Mesenteric fat pad (tissue), 1 donor: ENCODE results near the gene NCAM2. TPM values are rescaled to one million over a fixed set of nuclear protein-coding genes. Genes with fewer than 3 reads are reported as not detected.

ENCODE experiments used
- DNase-seq: peaks from one replicate; pipeline ENCODE4 v3.0.0-alpha.2; 2020; ENCODE audit warnings: low spot score
- total RNA-seq: library from RNA; stranded (reverse); fragmentation: NEBNext Ultra II Directional; extraction: Animal tissue kit (Norgen Biotek cat#: 25700); gene quantifications from one replicate; pipeline ENCODE4 v1.2.1, GENCODE V29; 2021
- donor health status: DM: yes; HTN: yes; CAD: no.

NCAM2 gene
- total RNA-seq, 1 donor from 2014 or later: 0.93 TPM

- DNase-seq: no peak
Observed at GRCh38 chr21:21204366-21204996, 206.3 kb downstream of the NCAM2 start.

- no peak for DNase-seq
Observed at GRCh38 chr21:21205604-21206003, 207.4 kb downstream of the NCAM2 start.

GRCh38 chr21:21210552-21210951 lies 212.3 kb downstream of the NCAM2 start:
- no peak for DNase-seq

GRCh38 chr21:21213297-21213696 lies 215.1 kb downstream of the NCAM2 start:
- no peak for DNase-seq

- DNase-seq: no peak
Observed at GRCh38 chr21:21216047-21216446, 217.8 kb downstream of the NCAM2 start.

GRCh38 chr21:21226472-21226871 lies 228.3 kb downstream of the NCAM2 start:
- no peak for DNase-seq

GRCh38 chr21:21230672-21231071 lies 232.5 kb downstream of the NCAM2 start:
- no peak for DNase-seq

GRCh38 chr21:21231913-21232312 lies 233.7 kb downstream of the NCAM2 start:
- no peak for DNase-seq

GRCh38 chr21:21232320-21232719 lies 234.1 kb downstream of the NCAM2 start:
- DNase-seq: no peak

GRCh38 chr21:21233051-21233450 lies 234.8 kb downstream of the NCAM2 start:
- DNase-seq: no peak

GRCh38 chr21:21236996-21237395 lies 238.8 kb downstream of the NCAM2 start:
- DNase-seq: no peak

- DNase-seq: no peak
Observed at GRCh38 chr21:21238629-21239400, 240.6 kb downstream of the NCAM2 start.

- no peak for DNase-seq
Observed at GRCh38 chr21:21241391-21241790, 243.2 kb downstream of the NCAM2 start.

- no peak for DNase-seq
Observed at GRCh38 chr21:21246007-21246406, 247.8 kb downstream of the NCAM2 start.

- DNase-seq: no peak
Observed at GRCh38 chr21:21247424-21247823, 249.2 kb downstream of the NCAM2 start.

GRCh38 chr21:21262048-21262447 lies 263.8 kb downstream of the NCAM2 start:
- no peak for DNase-seq

- no peak for DNase-seq
Observed at GRCh38 chr21:21268061-21268471, 269.9 kb downstream of the NCAM2 start.

- no peak for DNase-seq
Observed at GRCh38 chr21:21268885-21269284, 270.7 kb downstream of the NCAM2 start.

GRCh38 chr21:21279193-21279901 lies 281.1 kb downstream of the NCAM2 start:
- DNase-seq: no peak

GRCh38 chr21:21283810-21284209 lies 285.6 kb downstream of the NCAM2 start:
- DNase-seq: no peak

GRCh38 chr21:21286170-21286798 lies 288.1 kb downstream of the NCAM2 start:
- DNase-seq: no peak

GRCh38 chr21:21290751-21291150 lies 292.5 kb downstream of the NCAM2 start:
- no peak for DNase-seq
